HepG2 (cell line): ENCODE results near the gene NR3C2. TPM values are rescaled to one million over a fixed set of nuclear protein-coding genes. Genes with fewer than 3 reads are reported as not detected.

Experiments
- ATAC-seq: fragments of 200-7000 bp; cut with Tn5 transposase; 3 replicates; pipeline ENCODE4 v1.9.1; 2020; ENCODE audit warnings: mild to moderate bottlenecking, moderate library complexity
- BruUV-seq: library from RNA; stranded (reverse); fragments of 400-500 nt; replicated peaks from 2 replicates; lab custom pipeline; 2021; lab: Mats Ljungman, UMichigan
- CTCF ChIA-PET: fragments of 300-600 bp; formaldehyde crosslinking; extraction: SDS; loops from one replicate; lab custom pipeline; 2021; ENCODE audit warnings: low total read pairs, inconsistent platforms, low intra/inter-chr PET ratio; lab: Yijun Ruan, JAX
- POLR2A ChIA-PET: fragments of 350-600 bp; sonication (Branson Sonifier 250); formaldehyde crosslinking; loops from one replicate; lab custom pipeline; 2020; ENCODE audit warnings: antibody characterized with exemption, inconsistent platforms; lab: Yijun Ruan, JAX
- DNase-seq: peaks from one replicate; pipeline ENCODE4 v3.0.0-alpha.2; 2015; ENCODE audit warnings: low spot score
- FAIRE-seq: peaks from 3 replicates; lab custom pipeline; 2011; peaks lifted over from hg19 to GRCh38; lab: Jason Lieb, UNC
- H2AFZ ChIP-seq: one replicate; pipeline ENCODE4 v1.6.1; 2011; ENCODE audit warnings: low read length, inconsistent platforms
- H3K27ac ChIP-seq: fragments of 300-600 bp; 3 replicates; pipeline ENCODE4 v1.8.0; 2011; ENCODE audit warnings: mixed run types, mild to moderate bottlenecking, mixed read lengths, low read length, inconsistent platforms; ENCODE audit not compliant: insufficient read depth; ENCODE audit errors: extremely low read length
- H3K27me3 ChIP-seq, 2 experiments: fragments of 200-600 bp in 1 of 2; 2 replicates in 1 of 2; 3 replicates in 1 of 2; pipeline versions ENCODE4 v1.6.0 to v1.8.0; 2011; ENCODE audit warnings: low read length in 2 of 2, mild to moderate bottlenecking in 2 of 2, moderate library complexity in 2 of 2, inconsistent platforms in 1 of 2; ENCODE audit not compliant: insufficient read depth in 2 of 2, control insufficient read depth in 1 of 2
- H3K36me3 ChIP-seq, 2 experiments: fragments of 200-600 bp in 1 of 2; replicated peaks in 1 of 2; 2 replicates in 1 of 2; 3 replicates in 1 of 2; pipeline versions ENCODE4 v1.5.1 to v1.8.0; 2011; ENCODE audit warnings: low read length in 2 of 2, inconsistent platforms in 1 of 2; ENCODE audit not compliant: insufficient read depth in 2 of 2, control insufficient read depth in 1 of 2
- H3K4me1 ChIP-seq: 2 replicates; pipeline ENCODE4 v1.5.1; 2012; ENCODE audit warnings: low read length, inconsistent platforms; ENCODE audit not compliant: insufficient read depth
- H3K4me2 ChIP-seq: 2 replicates; pipeline ENCODE4 v1.6.0; 2011; ENCODE audit warnings: low read depth, low read length, inconsistent platforms
- H3K4me3 ChIP-seq, 3 experiments: fragments of 200-600 bp in 1 of 3; sonication (generic), shearing (Covaris generic) in 1 of 3; replicated peaks in 1 of 3; 2 replicates each; pipeline ENCODE4 v1.5.1; 2011 to 2016; ENCODE audit warnings: low read length in 3 of 3, inconsistent platforms in 2 of 3, low read depth in 2 of 3, mild to moderate bottlenecking in 2 of 3, control low read depth in 1 of 3, mixed read lengths in 1 of 3; ENCODE audit not compliant: insufficient read depth in 1 of 3
- H3K79me2 ChIP-seq: one replicate; pipeline ENCODE4 v1.6.1; 2011; ENCODE audit warnings: low read length, inconsistent platforms; ENCODE audit not compliant: insufficient read depth
- H3K9ac ChIP-seq: 2 replicates; pipeline ENCODE4 v1.6.0; 2011; ENCODE audit warnings: mild to moderate bottlenecking, low read depth, low read length, inconsistent platforms; ENCODE audit not compliant: insufficient read depth
- H3K9me3 ChIP-seq: 2 replicates; pipeline ENCODE4 v1.5.1; 2012; ENCODE audit warnings: mild to moderate bottlenecking, low read length
- H4K20me1 ChIP-seq: 2 replicates; pipeline ENCODE4 v1.6.0; 2011; ENCODE audit warnings: inconsistent platforms, mild to moderate bottlenecking, low read length, moderate library complexity; ENCODE audit not compliant: insufficient read depth
- AGO1 ChIP-seq: fragments of 200-400 bp; formaldehyde crosslinking; IDR thresholded peaks from 2 replicates; pipeline ENCODE4 v1.6.1; 2017; ENCODE audit warnings: mild to moderate bottlenecking, low read depth, low read length, moderate library complexity; ENCODE audit not compliant: poor library complexity, severe bottlenecking
- CEBPZ ChIP-seq: IDR thresholded peaks from 2 replicates; pipeline ENCODE4 v1.6.1; 2012; ENCODE audit warnings: low read length, improper control_type of control experiment
- MEIS2 ChIP-seq: sonication (generic); formaldehyde crosslinking; IDR thresholded peaks from 2 replicates; pipeline ENCODE4 v1.9.0; 2021; ENCODE audit warnings: mild to moderate bottlenecking, missing genetic modification reagents
- PAXIP1 ChIP-seq: sonication (generic); formaldehyde crosslinking; conservative IDR thresholded peaks from 2 replicates; pipeline ENCODE4 v1.4.0; 2020; ENCODE audit warnings: mild to moderate bottlenecking, missing genetic modification reagents, moderate library complexity
- ZNF432 ChIP-seq: sonication (generic); formaldehyde crosslinking; IDR thresholded peaks from 2 replicates; pipeline ENCODE4 v1.5.0; 2020; ENCODE audit warnings: missing genetic modification reagents, mild to moderate bottlenecking, borderline replicate concordance
- ZNF549 ChIP-seq: sonication (generic); formaldehyde crosslinking; IDR thresholded peaks from 2 replicates; pipeline ENCODE4 v1.5.0; 2020; ENCODE audit warnings: missing genetic modification reagents
- ZNF577 ChIP-seq: sonication (generic); formaldehyde crosslinking; IDR thresholded peaks from 2 replicates; pipeline ENCODE4 v1.4.0; 2020; ENCODE audit warnings: mild to moderate bottlenecking, low read depth, missing genetic modification reagents, borderline replicate concordance
- ZNF607 ChIP-seq: sonication (generic); formaldehyde crosslinking; IDR thresholded peaks from 2 replicates; pipeline ENCODE4 v1.5.1; 2020; ENCODE audit warnings: missing genetic modification reagents, mild to moderate bottlenecking, borderline replicate concordance
- ZNF639 ChIP-seq: conservative IDR thresholded peaks from 2 replicates; pipeline ENCODE4 v1.6.1; 2018; ENCODE audit warnings: missing genetic modification reagents
- ZNF766 ChIP-seq: sonication (generic); formaldehyde crosslinking; IDR thresholded peaks from 2 replicates; pipeline ENCODE4 v1.5.0; 2020; ENCODE audit warnings: missing genetic modification reagents, borderline replicate concordance
- WGBS: methylation state at CpG from one replicate; pipeline ENCODE4 v1.1.6; 2017; ENCODE audit warnings: low lambda C conversion rate; 5-methylcytosine and 5-hydroxymethylcytosine counted together
- in situ Hi-C: cut with HindIII; loops from 2 replicates; pipeline ENCODE4 v1.10.0; 2017; ENCODE audit warnings: low pct_unique_long_range_greater_than_20kb; ENCODE audit not compliant: extremely low pct_ligation_motif_present
- intact Hi-C: fragments of 100-400 bp; cut with micrococcal nuclease; formaldehyde crosslinking; loops from one replicate; pipeline ENCODE4 v1.10.0; 2022; ENCODE audit not compliant: unreplicated experiment
- polyA plus RNA-seq, 8 experiments: library from polyadenylated mRNA; depleted of rRNA in 3 of 8; stranded (reverse) in 7 of 8; unstranded in 1 of 8; fragments of >200 nt; fragmentation: Illumina TruSeq in 4 of 8; extraction: Trizol in 4 of 8; gene quantifications; 2 replicates each; pipeline versions ENCODE4 v1.2.1 to v1.2.3, GENCODE V29; 2011 to 2016; ENCODE audit warnings: low read depth in 4 of 8, missing spikeins in 1 of 8, mixed read lengths in 1 of 8; ENCODE audit not compliant: insufficient read depth in 1 of 8
- total RNA-seq, 5 experiments: library from RNA; depleted of rRNA; stranded (reverse); fragments of >200 nt; fragmentation: Illumina TruSeq; extraction: Trizol; gene quantifications; 2 replicates each; pipeline ENCODE4 v1.2.3, GENCODE V29; 2016; ENCODE audit warnings: low read depth in 1 of 5

The NR3C2 gene
- total and polyA plus RNA-seq, 2 of the 13 experiments (the other 11 are each of a cell fraction or from before 2014, with no cell fraction given) = 0.26 to 0.46 TPM

GRCh38 chr4:148216321-148216720 is 225.9 kb downstream of the NR3C2 start:
- Histone ChIP-seq H3K4me2 (no peak overlapping the region; the same call in 1 of the 2 replicates), H3K27me3 (no peaks in the 10 kb centered on the region), H3K36me3 (no peaks in the 10 kb centered on the region), H3K4me1 (no peaks in the 10 kb centered on the region), H3K9me3 (no peaks in the 10 kb centered on the region), H3K9ac (no peak overlapping the region), H3K27ac (no peak overlapping the region), H3K4me3 (peak overlapping the region in 1 of 3 experiments; percentile 6; a peak in 1 of 6 replicates), H4K20me1 (no peaks in the 10 kb centered on the region), H3K79me2 (no peaks in the 10 kb centered on the region), H2AFZ (no peak overlapping the region)
- FAIRE-seq (no peak), DNase-seq (no peak), ATAC-seq (no peak)
- intact Hi-C loops (no loop called here), in situ Hi-C loops (no loop called here)
- CTCF ChIA-PET = no interaction called here
- no TSS peak for BruUV-seq
- TF ChIP-seq MEIS2 (no peak), ZNF577 (no peak), ZNF549 (no peak), CEBPZ (no peak), AGO1 (no peak), PAXIP1 (CRISPR knock-in tag) (no peak), ZNF639 (no peak), ZNF766 (CRISPR knock-in tag) (no peak), ZNF432 (no peak), ZNF607 (CRISPR knock-in tag) (no peak)
- 15% methylated on average over 3 of the region's 3 CpGs for WGBS
- POLR2A ChIA-PET = no interaction called here
